Ovary (tissue), 9 donors: ENCODE measurements around the gene NAV2. TPM values are rescaled to one million over a fixed set of nuclear protein-coding genes. Genes with fewer than 3 reads are reported as not detected.

ENCODE experiments used
- DNase-seq, 5 donors: peaks; one replicate each; pipeline ENCODE4 v3.0.0-alpha.2; 2019 to 2020
- H3K27ac ChIP-seq, 2 donors: fragments of 200-600 bp; one replicate each; pipeline versions ENCODE4 v1.5.1 to v1.8.0; 2019 to 2022
- H3K27me3 ChIP-seq: fragments of 200-600 bp; one replicate; pipeline ENCODE4 v1.8.0; 2022
- H3K36me3 ChIP-seq: fragments of 200-600 bp; sonication (generic); one replicate; pipeline ENCODE4 v1.5.1; 2019
- H3K4me1 ChIP-seq: one replicate; pipeline ENCODE4 v1.8.1; 2013; ENCODE audit warnings: mild to moderate bottlenecking, moderate library complexity; ENCODE audit not compliant: insufficient read depth
- H3K4me3 ChIP-seq: fragments of 200-600 bp; sonication (generic); one replicate; pipeline ENCODE4 v1.5.1; 2017
- H3K9me3 ChIP-seq, 2 donors: fragments of 200-600 bp in 1 of 2; sonication (generic) in 1 of 2; one replicate each; pipeline versions ENCODE4 v1.5.1 to v1.8.1; 2013 to 2019; ENCODE audit warnings: mild to moderate bottlenecking in 1 of 2, moderate library complexity in 1 of 2
- CTCF ChIP-seq, 3 donors: fragments of 450-650 bp in 2 of 3; fragments of 200-600 bp in 1 of 3; IDR thresholded peaks; one replicate each; pipeline versions ENCODE4 v1.5.1 to v1.8.0; 2016 to 2022; ENCODE audit warnings: antibody characterized with exemption in 3 of 3, mild to moderate bottlenecking in 1 of 3
- EP300 ChIP-seq: sonication (generic); formaldehyde crosslinking; IDR thresholded peaks from one replicate; pipeline ENCODE4 v1.6.1; 2017; ENCODE audit warnings: antibody characterized with exemption
- POLR2A ChIP-seq: fragments of 450-650 bp; IDR thresholded peaks from one replicate; pipeline ENCODE4 v1.6.1; 2017; ENCODE audit warnings: antibody characterized with exemption, mild to moderate bottlenecking, moderate library complexity
- WGBS, 3 donors: extraction: QIAGEN DNeasy Blood & Tissue Kit in 1 of 3; methylation state at CpG; one replicate each; pipeline versions ENCODE4 v1.1.5 to v1.1.7; 2013 to 2017; 5-methylcytosine and 5-hydroxymethylcytosine counted together
- intact Hi-C, 4 donors: fragments of 100-400 bp; cut with DNase I; formaldehyde crosslinking; loops; one replicate each; pipeline versions ENCODE4 v1.11.0 to v1.15.1; 2022 to 2023
- polyA plus RNA-seq, 2 donors: library from polyadenylated mRNA; stranded (reverse); fragments of 200-250 nt in 1 of 2; fragments of 350-450 nt in 1 of 2; fragmentation: Illumina TruSeq in 1 of 2; extraction: RNeasy Lipid Tissue Mini Kit (QIAGEN cat#74804) in 1 of 2; gene quantifications; one replicate each; pipeline ENCODE4 v1.2.3, GENCODE V29; 2013 to 2014
- total RNA-seq, 7 donors: library from RNA; depleted of rRNA in 2 of 7; stranded (reverse); fragments of >200 nt in 2 of 7; fragmentation: NEBNext Ultra II Directional in 3 of 7; extraction: Animal tissue kit (Norgen Biotek cat#: 25700) in 3 of 7; gene quantifications; one replicate each; pipeline versions ENCODE4 v1.1.0 to v1.2.4, GENCODE V29; 2016 to 2023
- donor health status: DM: no; HTN: no; CAD: no; lungs with moderate emphysema.
- donor health status: DM: no; HTN: no; CAD: no.
- donor health status: Bipolar disorder and iron deficiency.
- donor health status: DM: yes; HTN: yes; CAD: no.
- donor health status: DM: no; HTN: no; CAD: no.
- donor health status: DM: yes; HTN: yes; CAD: no.

The NAV2 gene
- total and polyA plus RNA-seq, 9 donors, result 2.9 to 14.1 (median 7.8) TPM

GRCh38 chr11:20036626-20037335, 324.1 kb downstream of the NAV2 start:
- Histone ChIP-seq H3K36me3 (no peaks in the 10 kb centered on the region), H3K27ac (no peak overlapping the region), H3K4me3 (no peak overlapping the region), H3K27me3 (no peaks in the 10 kb centered on the region), H3K4me1 (peaks cover 4% of the 10 kb centered on the region), H3K9me3 (no peaks in the 10 kb centered on the region)
- intact Hi-C loops, result no loop called here
- TF ChIP-seq POLR2A (no peak), CTCF (IDR thresholded peaks at IDR 0.05) (no peak), EP300 (no peak)
- DNase-seq, result no peak
- 90 to 95% (median 93%) methylated on average over 8 of the region's 8 CpGs for WGBS, 3 donors

- Histone ChIP-seq H3K9me3 (no peaks in the 10 kb centered on the region), H3K4me3 (no peak overlapping the region), H3K27me3 (no peaks in the 10 kb centered on the region), H3K27ac (no peak overlapping the region), H3K4me1 (no peaks in the 10 kb centered on the region), H3K36me3 (no peaks in the 10 kb centered on the region)
- intact Hi-C loops, result no loop called here
- no peak for TF ChIP-seq CTCF (IDR thresholded peaks at IDR 0.05)
- no peak for TF ChIP-seq POLR2A
- TF ChIP-seq EP300, result no peak
- WGBS, 3 donors, result 67 to 72% (median 72%) methylated on average over 3 of the region's 3 CpGs
- DNase-seq, result no peak
These were observed 324.9 kb downstream of the NAV2 start for GRCh38 chr11:20037396-20038153.

GRCh38 chr11:20038412-20038811, 325.8 kb downstream of the NAV2 start:
- intact Hi-C loops, result no loop called here
- TF ChIP-seq EP300 (no peak), POLR2A (no peak), CTCF (IDR thresholded peaks at IDR 0.05) (no peak)

GRCh38 chr11:20038972-20039371, 326.3 kb downstream of the NAV2 start:
- no peak for DNase-seq
- WGBS, 3 donors, result 92 to 93% (median 92%) methylated on average over 3 of the region's 3 CpGs
- TF ChIP-seq POLR2A (no peak), CTCF (IDR thresholded peaks at IDR 0.05) (no peak), EP300 (no peak)
- intact Hi-C loops, result no loop called here
- no peaks in the 10 kb centered on the region for H3K27me3 ChIP-seq
- H3K27ac ChIP-seq, result no peak overlapping the region
- H3K9me3 ChIP-seq, result no peaks in the 10 kb centered on the region
- no peaks in the 10 kb centered on the region for H3K4me1 ChIP-seq
- no peaks in the 10 kb centered on the region for H3K36me3 ChIP-seq
- H3K4me3 ChIP-seq, result no peak overlapping the region

More at GRCh38 chr11:20038412-20038811, 325.8 kb downstream of the NAV2 start:
- Histone ChIP-seq H3K4me1 (no peaks in the 10 kb centered on the region), H3K4me3 (no peak overlapping the region), H3K27me3 (no peaks in the 10 kb centered on the region), H3K9me3 (no peaks in the 10 kb centered on the region), H3K36me3 (no peaks in the 10 kb centered on the region), H3K27ac (no peak overlapping the region)
- DNase-seq, result no peak
- WGBS, 3 donors, result 74 to 87% (median 80%) methylated on average over 6 of the region's 6 CpGs
